PFSK-1 (cell line): ENCODE results near the gene MAJIN.
A peak's percentile ranks its signal among the peaks of the same experiment; 100 is the strongest.

ENCODE experiments used
- FOXP2 ChIP-seq: optimal IDR thresholded peaks from 2 replicates; pipeline ENCODE3; 2011; ENCODE audit warnings: borderline replicate concordance, control low read depth, inconsistent platforms; ENCODE audit not compliant: insufficient read depth; ENCODE audit errors: extremely low read length, extremely low read depth
- POLR2AphosphoS5 ChIP-seq: IDR thresholded peaks from 2 replicates; pipeline ENCODE4 v1.6.1; 2012; ENCODE audit warnings: low read depth, mild to moderate bottlenecking, control low read depth, low read length, moderate library complexity
- REST ChIP-seq, 2 experiments: IDR thresholded peaks; 2 replicates each; pipeline versions ENCODE4 v1.6.1 to v1.8.0; 2011 to 2012; ENCODE audit warnings: low read depth in 2 of 2, low read length in 2 of 2, control low read depth in 1 of 2, inconsistent platforms in 1 of 2, mild to moderate bottlenecking in 1 of 2, moderate library complexity in 1 of 2; ENCODE audit not compliant: insufficient read depth in 1 of 2
- SIN3A ChIP-seq: IDR thresholded peaks from 2 replicates; pipeline ENCODE4 v1.6.1; 2012; ENCODE audit warnings: mild to moderate bottlenecking, low read length, moderate library complexity, borderline replicate concordance; ENCODE audit not compliant: insufficient read depth
- TAF1 ChIP-seq: IDR thresholded peaks from 2 replicates; pipeline ENCODE4 v1.6.1; 2012; ENCODE audit warnings: low read length, control low read depth, borderline replicate concordance; ENCODE audit not compliant: insufficient read depth

MAJIN gene

DNA sequence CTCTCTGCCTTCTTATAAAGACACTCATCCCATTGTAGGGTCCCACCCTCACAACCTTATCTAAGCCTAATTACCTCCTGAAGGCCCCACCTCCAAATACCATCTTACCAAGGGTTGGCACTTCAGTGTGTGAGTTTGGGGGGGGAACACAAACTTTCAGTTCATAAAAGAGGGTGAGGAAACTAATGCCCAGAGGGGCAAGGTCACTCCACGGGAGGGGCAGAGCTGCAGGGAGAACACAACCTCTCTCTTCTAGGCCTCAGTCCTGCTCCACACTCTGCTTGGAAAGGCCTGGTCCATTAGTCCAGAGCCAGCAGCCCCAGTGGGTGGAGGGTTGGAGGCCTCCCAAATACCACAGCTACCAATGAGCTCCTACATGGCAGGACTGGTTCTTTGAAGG lies 27.6 kb upstream of the MAJIN start:
- TF ChIP-seq REST (IDR thresholded peaks at IDR 0.05; ENCODE audit: insufficient read depth in 1 of 2, low read depth in 2 of 2, low read length in 2 of 2): no peak
- no peak for TF ChIP-seq POLR2AphosphoS5
- TF ChIP-seq SIN3A: no peak
- no peak for TF ChIP-seq TAF1
- no peak for TF ChIP-seq FOXP2

GRCh38 chr11:64998690-64999431 lies 27.0 kb upstream of the MAJIN start:
- TF ChIP-seq TAF1 (no peak), FOXP2 (no peak), REST (IDR thresholded peaks at IDR 0.05; ENCODE audit: insufficient read depth in 1 of 2, low read depth in 2 of 2, low read length in 2 of 2) (no peak), POLR2AphosphoS5 (no peak), SIN3A (no peak)

DNA sequence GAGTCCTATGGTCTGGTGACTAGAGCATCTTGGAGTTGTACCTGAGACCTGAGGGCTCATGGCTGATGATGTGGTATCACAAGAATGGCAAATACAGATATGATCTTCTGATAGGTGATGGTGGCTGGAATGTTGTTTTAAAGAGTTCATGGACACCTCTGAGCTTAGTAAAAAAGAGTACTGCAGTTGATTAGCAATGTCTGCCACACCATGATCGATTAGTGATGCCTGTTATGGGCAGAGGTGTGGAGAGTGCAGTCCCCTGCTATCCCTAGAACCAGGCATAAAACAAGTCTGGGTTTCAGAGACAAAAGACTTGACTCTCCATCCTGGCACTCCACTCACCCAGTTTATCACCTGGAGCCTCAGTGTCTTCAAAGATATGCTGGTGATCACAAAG lies 26.2 kb upstream of the MAJIN start:
- TF ChIP-seq SIN3A (no peak), REST (IDR thresholded peaks at IDR 0.05; ENCODE audit: insufficient read depth in 1 of 2, low read depth in 2 of 2, low read length in 2 of 2) (no peak), FOXP2 (no peak), TAF1 (no peak), POLR2AphosphoS5 (no peak)

- TF ChIP-seq REST (IDR thresholded peaks at IDR 0.05; ENCODE audit: insufficient read depth in 1 of 2, low read depth in 2 of 2, low read length in 2 of 2) (peak; percentile 30 to 82; a peak in 2 of 4 replicates), FOXP2 (no peak)
Measured at GRCh38 chr11:64996710-64997380, 24.9 kb upstream of the MAJIN start, which contains the start of gene BATF2. Gene BATF2 (minus strand): TSS chr11:64996971. CDS start chr11:64996914, 57 bp downstream.

DNA sequence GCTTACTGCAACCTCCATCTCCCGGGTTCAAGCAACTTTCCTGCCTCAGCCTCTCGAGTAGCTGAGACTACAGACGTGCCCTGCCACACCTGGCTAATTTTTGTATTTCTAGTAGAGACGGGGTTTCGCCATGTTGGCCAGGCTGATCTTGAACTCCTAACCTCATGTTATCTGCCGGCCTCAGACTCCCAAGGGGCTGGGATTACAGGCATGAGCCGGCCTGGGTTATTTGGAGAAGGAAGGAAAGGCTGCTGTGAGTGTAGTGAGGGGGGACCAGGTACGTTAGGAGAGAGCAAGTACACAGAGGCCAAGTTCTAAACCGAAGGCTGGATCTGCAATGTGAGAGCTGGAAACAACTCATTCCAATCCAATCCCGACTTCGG lies 24.4 kb upstream of the MAJIN start:
- TF ChIP-seq REST (IDR thresholded peaks at IDR 0.05; ENCODE audit: insufficient read depth in 1 of 2, low read depth in 2 of 2, low read length in 2 of 2) (no peak), SIN3A (no peak), FOXP2 (no peak), POLR2AphosphoS5 (no peak), TAF1 (no peak)
